ENCODE data around the gene LTO1.

GRCh38 chr11:69685348-69685747 is 10.2 kb upstream of the LTO1 start:
- no peak for TF ChIP-seq CTCF (IDR thresholded peaks at IDR 0.05 in 8 of 11, conservative IDR thresholded peaks at IDR 0.05 in 3 of 11)
- no peak for TF ChIP-seq POLR2AphosphoS5 (IDR thresholded peaks at IDR 0.05)

Data from spleen (tissue), 7 donors.